Measurements from ENCODE around the gene PSTK. TPM values are rescaled to one million over a fixed set of nuclear protein-coding genes. Genes with fewer than 3 reads are reported as not detected.

Gene PSTK
- total RNA-seq (1 to 10 TPM; 1.6 to 3.6 (median 3.4) TPM), polyA plus RNA-seq (1 to 10 TPM; 2.0 to 3.0 (median 2.3) TPM)

- intact Hi-C loops (cut with DNase I) = loop anchor here (1.0 kb wide), 2 partner anchors 26 to 28 kb away; partner anchors contain the start of genes C10orf88 and IKZF5
- 1% methylated on average over 73 of the region's 73 CpGs for WGBS, 2 donors
- TF ChIP-seq POLR2AphosphoS5 (IDR thresholded peaks at IDR 0.05) (peak; percentile 49 to 82 (median 72)), CTCF (IDR thresholded peaks at IDR 0.05) (peak; percentile 95 to 98 (median 96)), EP300 (IDR thresholded peaks at IDR 0.05) (no peak), POLR2A (IDR thresholded peaks at IDR 0.05) (no peak)
Observed at GRCh38 chr10:122980209-122981065, at the start of gene PSTK. PSTK (plus strand) TSS chr10:122980401; CDS start chr10:122980480, 79 bp downstream.

GRCh38 chr10:122931088-122931906, 48.9 kb upstream of the PSTK start:
- intact Hi-C loops (cut with DNase I) = no loop called here
- Histone ChIP-seq H3K9me3 (no peaks in the 10 kb centered on the region), H3K4me3 (no peak overlapping the region), H3K27me3 (no peaks in the 10 kb centered on the region), H3K4me1 (no peaks in the 10 kb centered on the region), H3K27ac (no peak overlapping the region), H3K36me3 (peaks cover 0 to 13% (median 0%) of the 10 kb centered on the region in 4 donors)
- WGBS, 2 donors = 70 to 79% methylated on average over 6 of the region's 6 CpGs
- TF ChIP-seq EP300 (IDR thresholded peaks at IDR 0.05) (no peak), CTCF (IDR thresholded peaks at IDR 0.05) (no peak), POLR2AphosphoS5 (IDR thresholded peaks at IDR 0.05) (no peak), POLR2A (IDR thresholded peaks at IDR 0.05) (no peak)
- no peak for DNase-seq

More at GRCh38 chr10:122980209-122981065, at the start of gene PSTK:
- peak within 1 kb of the TSS; percentile 89 to 96 (median 92) for H3K27ac ChIP-seq
- DNase-seq = peak; percentile 96
- peaks cover 0 to 14% (median 11%) of the 10 kb centered on the region in 4 donors for H3K4me1 ChIP-seq
- H3K36me3 ChIP-seq = no peaks in the 10 kb centered on the region
- peak within 1 kb of the TSS; percentile 67 to 85 (median 76) for H3K4me3 ChIP-seq
- no peaks in the 10 kb centered on the region for H3K27me3 ChIP-seq
- no peaks in the 10 kb centered on the region for H3K9me3 ChIP-seq

GRCh38 chr10:122939133-122939855, 40.9 kb upstream of the PSTK start:
- DNase-seq = no peak
- Histone ChIP-seq H3K36me3 (peaks cover 0 to 32% (median 8%) of the 10 kb centered on the region in 4 donors), H3K27me3 (no peaks in the 10 kb centered on the region), H3K4me1 (peaks cover 0 to 9% (median 0%) of the 10 kb centered on the region in 4 donors), H3K27ac (no peak overlapping the region), H3K9me3 (no peaks in the 10 kb centered on the region), H3K4me3 (no peak overlapping the region)
- WGBS, 2 donors = 97 to 100% methylated on average over 1 of the region's 1 CpG
- intact Hi-C loops (cut with DNase I) = no loop called here
- TF ChIP-seq POLR2A (IDR thresholded peaks at IDR 0.05) = no peak

- H3K4me3 ChIP-seq = no peak overlapping the region
- 92 to 97% methylated on average over 1 of the region's 1 CpG for WGBS, 2 donors
- TF ChIP-seq EP300 (IDR thresholded peaks at IDR 0.05) (no peak), CTCF (IDR thresholded peaks at IDR 0.05) (no peak), POLR2AphosphoS5 (IDR thresholded peaks at IDR 0.05) (no peak), POLR2A (IDR thresholded peaks at IDR 0.05) (no peak)
- peaks cover 0 to 31% (median 8%) of the 10 kb centered on the region in 4 donors for H3K36me3 ChIP-seq
- no peaks in the 10 kb centered on the region for H3K27me3 ChIP-seq
- no peak overlapping the region for H3K27ac ChIP-seq
- no peaks in the 10 kb centered on the region for H3K9me3 ChIP-seq
- peaks cover 0 to 9% (median 0%) of the 10 kb centered on the region in 4 donors for H3K4me1 ChIP-seq
- DNase-seq = no peak
- intact Hi-C loops (cut with DNase I) = no loop called here
Observed at GRCh38 chr10:122939856-122940543, 40.2 kb upstream of the PSTK start.
